ENCODE data around the gene POLR2I.

DNA sequence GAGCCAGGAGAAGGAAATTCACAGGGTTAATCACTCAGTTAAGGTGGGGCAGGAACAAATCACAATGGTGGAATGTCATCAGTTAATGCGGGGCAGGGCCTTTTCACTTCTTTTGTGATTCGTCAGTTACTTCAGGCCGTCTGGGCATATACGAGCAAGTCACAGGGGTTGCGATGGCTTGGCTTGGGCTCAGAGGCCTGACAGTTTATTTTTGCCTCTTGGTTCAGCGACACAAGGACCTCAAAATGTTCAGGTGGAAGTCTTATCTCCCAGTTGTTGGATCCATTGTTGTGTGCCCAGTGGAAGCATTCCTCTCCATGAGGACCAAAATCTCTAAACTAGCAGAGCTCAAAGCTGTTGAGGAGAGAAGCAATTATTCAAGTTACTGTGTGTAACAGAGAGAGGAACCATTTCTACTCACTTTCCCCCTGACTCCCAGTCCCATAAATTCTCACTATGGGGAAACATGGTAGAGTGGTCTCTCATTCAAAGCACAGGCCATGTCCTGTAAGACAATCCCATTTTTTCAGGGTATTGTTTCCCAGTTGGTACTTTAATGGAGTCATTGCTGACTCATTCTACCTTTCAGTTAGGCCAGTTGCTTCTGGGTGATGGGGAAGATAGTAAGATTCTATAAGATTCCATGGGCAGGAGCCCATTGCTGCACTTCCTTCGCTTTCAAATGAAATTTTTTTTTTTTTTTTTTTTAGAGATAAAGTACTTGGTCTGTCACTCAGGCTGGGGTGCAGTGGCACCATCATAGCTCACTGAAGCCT is 46.3 kb upstream of the POLR2I start:
- TF ChIP-seq, protein P1, sequence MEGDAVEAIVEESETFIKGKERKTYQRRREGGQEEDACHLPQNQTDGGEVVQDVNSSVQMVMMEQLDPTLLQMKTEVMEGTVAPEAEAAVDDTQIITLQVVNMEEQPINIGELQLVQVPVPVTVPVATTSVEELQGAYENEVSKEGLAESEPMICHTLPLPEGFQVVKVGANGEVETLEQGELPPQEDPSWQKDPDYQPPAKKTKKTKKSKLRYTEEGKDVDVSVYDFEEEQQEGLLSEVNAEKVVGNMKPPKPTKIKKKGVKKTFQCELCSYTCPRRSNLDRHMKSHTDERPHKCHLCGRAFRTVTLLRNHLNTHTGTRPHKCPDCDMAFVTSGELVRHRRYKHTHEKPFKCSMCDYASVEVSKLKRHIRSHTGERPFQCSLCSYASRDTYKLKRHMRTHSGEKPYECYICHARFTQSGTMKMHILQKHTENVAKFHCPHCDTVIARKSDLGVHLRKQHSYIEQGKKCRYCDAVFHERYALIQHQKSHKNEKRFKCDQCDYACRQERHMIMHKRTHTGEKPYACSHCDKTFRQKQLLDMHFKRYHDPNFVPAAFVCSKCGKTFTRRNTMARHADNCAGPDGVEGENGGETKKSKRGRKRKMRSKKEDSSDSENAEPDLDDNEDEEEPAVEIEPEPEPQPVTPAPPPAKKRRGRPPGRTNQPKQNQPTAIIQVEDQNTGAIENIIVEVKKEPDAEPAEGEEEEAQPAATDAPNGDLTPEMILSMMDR (IDR thresholded peaks at IDR 0.05; ENCODE audit: low read length) = no peak
- no peak for TF ChIP-seq EZH2phosphoT487 (IDR thresholded peaks at IDR 0.05; ENCODE audit: low read length)
